ENCODE measurements around the gene SLC6A12.

- TF ChIP-seq CTCF (conservative IDR thresholded peaks at IDR 0.05; ENCODE audit: low read depth, low read length) (no peak), EZH2 (IDR thresholded peaks at IDR 0.05; ENCODE audit: low read length, unreplicated experiment) (no peak)
Observed at GRCh38 chr12:211639-212414, 2.1 kb downstream of the SLC6A12 start.
